Tibial nerve (tissue), 4 donors: ENCODE data around the gene CD6. TPM values are rescaled to one million over a fixed set of nuclear protein-coding genes. Genes with fewer than 3 reads are reported as not detected.

ENCODE experiments used
- DNase-seq, 2 donors: peaks; one replicate each; pipeline ENCODE4 v3.0.0-alpha.2; 2019; ENCODE audit warnings: low spot score in 2 of 2
- H3K27ac ChIP-seq, 4 donors: fragments of 200-600 bp; sonication (generic) in 3 of 4; one replicate each; pipeline ENCODE4 v1.5.1; 2017 to 2019; ENCODE audit warnings: mild to moderate bottlenecking in 1 of 4
- H3K27me3 ChIP-seq, 2 donors: fragments of 200-600 bp; sonication (generic) in 1 of 2; one replicate each; pipeline versions ENCODE4 v1.5.1 to v1.6.0; 2017 to 2019
- H3K36me3 ChIP-seq, 3 donors: fragments of 200-600 bp; sonication (generic); one replicate each; pipeline ENCODE4 v1.5.1; 2018 to 2019
- H3K4me1 ChIP-seq, 4 donors: fragments of 200-600 bp; sonication (generic) in 3 of 4; one replicate each; pipeline ENCODE4 v1.5.1; 2017 to 2019
- H3K4me3 ChIP-seq, 4 donors: fragments of 200-600 bp; sonication (generic) in 3 of 4; one replicate each; pipeline ENCODE4 v1.5.1; 2017 to 2019; ENCODE audit warnings: mild to moderate bottlenecking in 1 of 4, moderate library complexity in 1 of 4
- H3K9me3 ChIP-seq, 4 donors: fragments of 200-600 bp; sonication (generic) in 3 of 4; one replicate each; pipeline ENCODE4 v1.5.1; 2017 to 2019
- CTCF ChIP-seq, 5 experiments: fragments of 200-600 bp in 3 of 5; fragments of 450-650 bp in 2 of 5; sonication (generic) in 3 of 5; IDR thresholded peaks; one replicate each; pipeline ENCODE4 v1.5.1; 2016 to 2019; ENCODE audit warnings: antibody characterized with exemption in 5 of 5, mild to moderate bottlenecking in 3 of 5, moderate library complexity in 2 of 5
- EP300 ChIP-seq, 2 donors: sonication (generic); formaldehyde crosslinking; IDR thresholded peaks; one replicate each; pipeline ENCODE4 v1.6.1; 2017; ENCODE audit warnings: antibody characterized with exemption in 2 of 2, mild to moderate bottlenecking in 1 of 2
- POLR2A ChIP-seq, 2 donors: fragments of 450-650 bp; IDR thresholded peaks; one replicate each; pipeline ENCODE4 v1.6.1; 2017; ENCODE audit warnings: antibody characterized with exemption in 2 of 2, mild to moderate bottlenecking in 2 of 2, moderate library complexity in 2 of 2
- WGBS, 2 donors: methylation state at CpG; one replicate each; pipeline ENCODE4 v1.1.5; 2018; 5-methylcytosine and 5-hydroxymethylcytosine counted together
- total RNA-seq, 4 donors: library from RNA; depleted of rRNA; stranded (reverse); fragments of >200 nt; gene quantifications; one replicate each; pipeline ENCODE4 v1.1.0, GENCODE V29; 2016

Gene CD6
- total RNA-seq, 4 donors from 2014 or later, result 0.59 to 3.6 (median 2.7) TPM; not detected in 1

GRCh38 chr11:61008971-61009370 lies 37.5 kb downstream of the CD6 start:
- peaks cover 0 to 25% of the 10 kb centered on the region in 2 donors for H3K27me3 ChIP-seq
- no peak overlapping the region for H3K4me3 ChIP-seq
- DNase-seq, result no peak
- no peaks in the 10 kb centered on the region for H3K9me3 ChIP-seq
- H3K36me3 ChIP-seq, result no peaks in the 10 kb centered on the region
- no peak overlapping the region for H3K27ac ChIP-seq
- peaks cover 0 to 26% (median 13%) of the 10 kb centered on the region in 4 donors for H3K4me1 ChIP-seq
- 86 to 91% methylated on average over 5 of the region's 5 CpGs for WGBS, 2 donors
- TF ChIP-seq CTCF (IDR thresholded peaks at IDR 0.05) (no peak), POLR2A (IDR thresholded peaks at IDR 0.05) (no peak), EP300 (IDR thresholded peaks at IDR 0.05) (no peak)

DNA sequence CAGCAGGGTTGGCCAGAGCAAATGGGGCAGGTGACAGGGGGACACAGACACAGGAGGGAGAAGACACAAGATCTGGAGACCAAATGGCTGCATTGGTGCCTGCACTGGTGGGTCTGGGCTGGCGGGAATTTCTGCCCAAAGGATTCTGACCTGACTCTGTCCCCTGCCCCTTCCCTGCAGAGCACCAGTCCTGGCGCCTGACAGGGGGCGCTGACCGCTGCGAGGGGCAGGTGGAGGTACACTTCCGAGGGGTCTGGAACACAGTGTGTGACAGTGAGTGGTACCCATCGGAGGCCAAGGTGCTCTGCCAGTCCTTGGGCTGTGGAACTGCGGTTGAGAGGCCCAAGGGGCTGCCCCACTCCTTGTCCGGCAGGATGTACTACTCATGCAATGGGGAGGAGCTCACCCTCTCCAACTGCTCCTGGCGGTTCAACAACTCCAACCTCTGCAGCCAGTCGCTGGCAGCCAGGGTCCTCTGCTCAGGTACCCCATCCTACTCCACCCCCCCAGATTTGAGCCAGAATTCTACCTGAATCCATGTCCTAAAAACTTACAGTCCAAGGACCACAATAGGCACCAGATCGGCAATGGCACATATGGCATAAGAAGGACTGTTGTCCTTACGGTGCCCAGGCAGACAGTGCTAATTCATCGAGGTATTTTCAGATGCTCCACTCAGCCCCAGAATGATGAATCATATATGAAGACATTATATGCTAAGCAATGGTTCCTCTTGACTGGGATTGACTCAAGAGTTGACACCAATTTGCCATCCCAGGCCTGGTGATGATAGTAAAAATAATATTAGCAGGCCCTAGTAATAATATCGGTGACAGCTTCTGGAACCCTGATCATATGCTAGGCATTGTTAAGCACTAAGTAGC lies 38.2 kb downstream of the CD6 start:
- TF ChIP-seq CTCF (IDR thresholded peaks at IDR 0.05), result no peak
- no peak for TF ChIP-seq EP300 (IDR thresholded peaks at IDR 0.05)
- no peak for TF ChIP-seq POLR2A (IDR thresholded peaks at IDR 0.05)
- 89 to 95% methylated on average over 12 to 15 of the region's 15 CpGs for WGBS, 2 donors
- H3K27ac ChIP-seq, result no peak overlapping the region
- H3K9me3 ChIP-seq, result no peaks in the 10 kb centered on the region
- H3K4me1 ChIP-seq, result peaks cover 0 to 20% (median 11%) of the 10 kb centered on the region in 4 donors
- H3K4me3 ChIP-seq, result no peak overlapping the region
- H3K36me3 ChIP-seq, result no peaks in the 10 kb centered on the region
- H3K27me3 ChIP-seq, result peaks cover 0 to 25% of the 10 kb centered on the region in 2 donors
- no peak for DNase-seq

GRCh38 chr11:61010466-61011228 lies 39.2 kb downstream of the CD6 start:
- no peak for TF ChIP-seq POLR2A (IDR thresholded peaks at IDR 0.05)
- TF ChIP-seq EP300 (IDR thresholded peaks at IDR 0.05), result no peak
- no peak for TF ChIP-seq CTCF (IDR thresholded peaks at IDR 0.05)
- peaks cover 0 to 25% of the 10 kb centered on the region in 2 donors for H3K27me3 ChIP-seq
- DNase-seq, result no peak
- peaks cover 0 to 15% (median 11%) of the 10 kb centered on the region in 4 donors for H3K4me1 ChIP-seq
- no peak overlapping the region for H3K27ac ChIP-seq
- WGBS, 2 donors, result 82 to 83% methylated on average over 16 of the region's 16 CpGs
- no peak overlapping the region for H3K4me3 ChIP-seq
- H3K36me3 ChIP-seq, result no peaks in the 10 kb centered on the region
- no peaks in the 10 kb centered on the region for H3K9me3 ChIP-seq

DNA sequence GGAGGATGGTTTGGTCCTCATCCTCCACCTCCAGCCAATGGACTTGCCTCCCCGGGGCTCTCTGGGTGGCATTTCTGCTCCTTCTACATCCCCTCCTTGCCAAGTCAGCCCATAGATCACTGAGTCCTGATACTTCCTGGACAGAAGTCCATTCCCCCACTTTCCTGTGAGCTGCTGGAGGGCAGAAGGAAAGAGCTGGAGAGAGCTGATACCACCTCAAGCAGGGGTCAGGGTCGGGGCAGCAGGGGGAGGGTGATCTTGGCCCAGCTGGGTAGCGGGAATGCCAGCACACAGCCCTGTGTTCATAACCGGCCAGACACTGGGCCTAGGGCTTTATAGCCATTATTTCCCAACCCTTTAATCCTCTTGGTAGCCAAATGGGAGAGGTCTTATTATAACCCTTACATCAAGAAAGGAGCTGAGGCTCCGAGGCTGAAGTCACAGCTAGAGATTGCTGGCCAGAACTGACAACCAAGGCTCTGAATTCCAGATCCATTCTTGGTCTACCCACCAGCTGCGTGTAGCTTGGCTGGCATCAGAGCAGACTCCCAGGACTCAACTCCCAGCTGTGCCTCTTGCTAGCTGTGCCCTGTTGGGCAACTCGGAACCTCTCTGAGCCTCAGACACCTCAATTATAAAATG lies 39.9 kb downstream of the CD6 start:
- Histone ChIP-seq H3K4me1 (peaks cover 0 to 15% (median 11%) of the 10 kb centered on the region in 4 donors), H3K27me3 (peaks cover 0 to 25% of the 10 kb centered on the region in 2 donors), H3K36me3 (no peaks in the 10 kb centered on the region), H3K9me3 (no peaks in the 10 kb centered on the region), H3K4me3 (no peak overlapping the region), H3K27ac (no peak overlapping the region)
- DNase-seq, result no peak
- WGBS, 2 donors, result 63 to 65% methylated on average over 7 of the region's 7 CpGs
- TF ChIP-seq POLR2A (IDR thresholded peaks at IDR 0.05) (no peak), CTCF (IDR thresholded peaks at IDR 0.05) (no peak), EP300 (IDR thresholded peaks at IDR 0.05) (no peak)
